Measurements from ENCODE around the gene CLDN34. TPM values are rescaled to one million over a fixed set of nuclear protein-coding genes. Genes with fewer than 3 reads are reported as not detected.

The CLDN34 gene
- total RNA-seq, result not detected

- no peaks in the 10 kb centered on the region for H3K36me3 Mint-ChIP-seq
- no peak within 1 kb of the TSS for H3K4me3 Mint-ChIP-seq
- peaks cover 2% of the 10 kb centered on the region for H3K27me3 Mint-ChIP-seq
- CTCF ChIA-PET, result no interaction called here
- ATAC-seq, result no peak
- no peak for DNase-seq
- no peak within 1 kb of the TSS for H3K27ac Mint-ChIP-seq
- H3K4me1 Mint-ChIP-seq, result no peaks in the 10 kb centered on the region
- H3K9me3 Mint-ChIP-seq (ENCODE audit: low read depth), result no peaks in the 10 kb centered on the region
These were observed at the start of gene CLDN34 for GRCh38 chrX:9966775-9967408. TSS of gene CLDN34 (plus strand) at chrX:9967358. CDS start at chrX:9967358, 0 bp downstream.

GRCh38 chrX:9917861-9918260, 49.3 kb upstream of the CLDN34 start:
- no peak overlapping the region for H3K4me3 Mint-ChIP-seq
- peaks cover 39% of the 10 kb centered on the region for H3K27me3 Mint-ChIP-seq
- DNase-seq, result no peak

GRCh38 chrX:9919632-9920172, 47.5 kb upstream of the CLDN34 start:
- Mint-ChIP-seq H3K36me3 (no peaks in the 10 kb centered on the region), H3K27me3 (peaks cover 35% of the 10 kb centered on the region), H3K27ac (no peak overlapping the region), H3K9me3 (ENCODE audit: low read depth) (no peaks in the 10 kb centered on the region), H3K4me1 (no peaks in the 10 kb centered on the region), H3K4me3 (no peak overlapping the region)
- DNase-seq (no peak), ATAC-seq (no peak)
- CTCF ChIA-PET, result no interaction called here

More at GRCh38 chrX:9917861-9918260, 49.3 kb upstream of the CLDN34 start:
- CTCF ChIA-PET, result no interaction called here
- ATAC-seq, result no peak
- Mint-ChIP-seq H3K4me1 (no peaks in the 10 kb centered on the region), H3K36me3 (no peaks in the 10 kb centered on the region), H3K27ac (no peak overlapping the region), H3K9me3 (ENCODE audit: low read depth) (no peaks in the 10 kb centered on the region)

GRCh38 chrX:9921407-9921806, 45.8 kb upstream of the CLDN34 start:
- ATAC-seq (no peak), DNase-seq (no peak)
- CTCF ChIA-PET, result no interaction called here
- Mint-ChIP-seq H3K4me1 (no peaks in the 10 kb centered on the region), H3K9me3 (ENCODE audit: low read depth) (no peaks in the 10 kb centered on the region), H3K36me3 (no peaks in the 10 kb centered on the region), H3K27me3 (peaks cover 35% of the 10 kb centered on the region), H3K4me3 (no peak overlapping the region), H3K27ac (no peak overlapping the region)

GRCh38 chrX:9923357-9923756, 43.8 kb upstream of the CLDN34 start:
- no peaks in the 10 kb centered on the region for H3K36me3 Mint-ChIP-seq
- DNase-seq (no peak), ATAC-seq (no peak)
- H3K27me3 Mint-ChIP-seq, result peaks cover 28% of the 10 kb centered on the region
- CTCF ChIA-PET, result no interaction called here
- no peak overlapping the region for H3K4me3 Mint-ChIP-seq
- no peaks in the 10 kb centered on the region for H3K4me1 Mint-ChIP-seq
- H3K27ac Mint-ChIP-seq, result no peak overlapping the region
- H3K9me3 Mint-ChIP-seq (ENCODE audit: low read depth), result no peaks in the 10 kb centered on the region

- H3K4me3 Mint-ChIP-seq, result no peak overlapping the region
- no peak overlapping the region for H3K27ac Mint-ChIP-seq
- no peak for DNase-seq
- no peaks in the 10 kb centered on the region for H3K4me1 Mint-ChIP-seq
- H3K9me3 Mint-ChIP-seq (ENCODE audit: low read depth), result no peaks in the 10 kb centered on the region
- CTCF ChIA-PET, result no interaction called here
- ATAC-seq, result no peak
- H3K27me3 Mint-ChIP-seq, result peaks cover 16% of the 10 kb centered on the region
- H3K36me3 Mint-ChIP-seq, result no peaks in the 10 kb centered on the region
These were observed 41.2 kb upstream of the CLDN34 start for GRCh38 chrX:9926002-9926401.

- H3K27ac Mint-ChIP-seq, result no peak overlapping the region
- CTCF ChIA-PET, result no interaction called here
- H3K4me3 Mint-ChIP-seq, result no peak overlapping the region
- H3K9me3 Mint-ChIP-seq (ENCODE audit: low read depth), result no peaks in the 10 kb centered on the region
- ATAC-seq (no peak), DNase-seq (no peak)
- peaks cover 5% of the 10 kb centered on the region for H3K27me3 Mint-ChIP-seq
- H3K36me3 Mint-ChIP-seq, result no peaks in the 10 kb centered on the region
- H3K4me1 Mint-ChIP-seq, result no peaks in the 10 kb centered on the region
These were observed 39.3 kb upstream of the CLDN34 start for GRCh38 chrX:9927698-9928482.

- no peaks in the 10 kb centered on the region for H3K36me3 Mint-ChIP-seq
These were observed 31.7 kb upstream of the CLDN34 start for GRCh38 chrX:9935436-9935835.

GRCh38 chrX:9937761-9938160, 29.4 kb upstream of the CLDN34 start:
- H3K27ac Mint-ChIP-seq, result no peak overlapping the region
- CTCF ChIA-PET, result no interaction called here
- H3K4me3 Mint-ChIP-seq, result no peak overlapping the region
- DNase-seq (no peak), ATAC-seq (no peak)
- H3K27me3 Mint-ChIP-seq, result peaks cover 21% of the 10 kb centered on the region
- H3K9me3 Mint-ChIP-seq (ENCODE audit: low read depth), result no peaks in the 10 kb centered on the region
- peaks cover 20% of the 10 kb centered on the region for H3K4me1 Mint-ChIP-seq
- no peaks in the 10 kb centered on the region for H3K36me3 Mint-ChIP-seq

More at GRCh38 chrX:9935436-9935835, 31.7 kb upstream of the CLDN34 start:
- Mint-ChIP-seq H3K4me3 (no peak overlapping the region), H3K27ac (no peak overlapping the region), H3K27me3 (peaks cover 18% of the 10 kb centered on the region), H3K4me1 (peaks cover 3% of the 10 kb centered on the region), H3K9me3 (ENCODE audit: low read depth) (no peaks in the 10 kb centered on the region)
- no peak for ATAC-seq
- CTCF ChIA-PET, result no interaction called here
- no peak for DNase-seq

GRCh38 chrX:9938516-9938915, 28.6 kb upstream of the CLDN34 start:
- no peaks in the 10 kb centered on the region for H3K36me3 Mint-ChIP-seq
- ATAC-seq (no peak), DNase-seq (no peak)
- peaks cover 25% of the 10 kb centered on the region for H3K4me1 Mint-ChIP-seq
- H3K4me3 Mint-ChIP-seq, result no peak overlapping the region
- no peak overlapping the region for H3K27ac Mint-ChIP-seq
- H3K27me3 Mint-ChIP-seq, result peaks cover 21% of the 10 kb centered on the region
- CTCF ChIA-PET, result no interaction called here
- H3K9me3 Mint-ChIP-seq (ENCODE audit: low read depth), result no peaks in the 10 kb centered on the region

- Mint-ChIP-seq H3K4me3 (no peak overlapping the region), H3K27ac (no peak overlapping the region), H3K27me3 (peaks cover 19% of the 10 kb centered on the region), H3K4me1 (peaks cover 25% of the 10 kb centered on the region), H3K9me3 (ENCODE audit: low read depth) (no peaks in the 10 kb centered on the region), H3K36me3 (no peaks in the 10 kb centered on the region)
- no peak for ATAC-seq
- no peak for DNase-seq
- CTCF ChIA-PET, result no interaction called here
These were observed 26.7 kb upstream of the CLDN34 start for GRCh38 chrX:9940421-9940820.

- H3K4me3 Mint-ChIP-seq, result peak overlapping the region; percentile 2
- H3K36me3 Mint-ChIP-seq, result no peaks in the 10 kb centered on the region
- H3K27ac Mint-ChIP-seq, result peak overlapping the region; percentile 35
These were observed 25.1 kb upstream of the CLDN34 start for GRCh38 chrX:9942086-9942485.

GRCh38 chrX:9943420-9943819, 23.7 kb upstream of the CLDN34 start:
- Mint-ChIP-seq H3K27me3 (peaks cover 42% of the 10 kb centered on the region), H3K9me3 (ENCODE audit: low read depth) (no peaks in the 10 kb centered on the region), H3K4me3 (no peak overlapping the region), H3K4me1 (peaks cover 25% of the 10 kb centered on the region), H3K27ac (no peak overlapping the region), H3K36me3 (no peaks in the 10 kb centered on the region)
- ATAC-seq (no peak), DNase-seq (no peak)
- CTCF ChIA-PET, result no interaction called here

More at GRCh38 chrX:9942086-9942485, 25.1 kb upstream of the CLDN34 start:
- Mint-ChIP-seq H3K27me3 (peaks cover 30% of the 10 kb centered on the region), H3K9me3 (ENCODE audit: low read depth) (no peaks in the 10 kb centered on the region), H3K4me1 (peaks cover 25% of the 10 kb centered on the region)
- CTCF ChIA-PET, result no interaction called here
- peak; percentile 84 for DNase-seq
- peak; percentile 85 for ATAC-seq

Data from activated CD8-positive, alpha-beta memory T cell treated with anti-CD3 and anti-CD28 coated beads, Interleukin-2, amount 10 ng/mL, durations not matched to agents 7 days and 5 days (primary cell).